ENCODE measurements around the gene IRS2.
"Not testable (repeated sequence)": the region's sequence is repeated elsewhere in the genome, so short reads cannot be mapped to it uniquely, and the experiment has no call there.

Gene IRS2

DNA sequence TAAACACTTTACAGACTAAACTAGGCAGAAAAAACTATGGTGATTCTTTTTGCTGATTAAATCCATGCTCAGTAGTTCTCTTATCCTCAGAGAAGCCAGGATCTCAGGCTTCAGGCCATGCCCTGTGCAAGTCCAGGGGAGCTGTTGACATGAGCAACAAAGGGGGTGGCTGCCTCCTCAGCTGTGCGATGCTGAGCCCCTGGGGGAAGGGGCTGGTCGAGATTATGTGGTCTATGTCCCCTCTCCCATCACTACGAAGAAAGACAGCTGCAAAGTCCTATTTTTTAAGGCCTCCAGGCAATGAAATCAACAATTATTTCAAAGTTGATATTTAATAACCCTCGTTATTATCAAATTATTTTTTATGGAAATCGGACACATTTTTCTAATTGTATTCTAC, 37.0 kb downstream of the IRS2 start:
- no peak for DNase-seq

DNA sequence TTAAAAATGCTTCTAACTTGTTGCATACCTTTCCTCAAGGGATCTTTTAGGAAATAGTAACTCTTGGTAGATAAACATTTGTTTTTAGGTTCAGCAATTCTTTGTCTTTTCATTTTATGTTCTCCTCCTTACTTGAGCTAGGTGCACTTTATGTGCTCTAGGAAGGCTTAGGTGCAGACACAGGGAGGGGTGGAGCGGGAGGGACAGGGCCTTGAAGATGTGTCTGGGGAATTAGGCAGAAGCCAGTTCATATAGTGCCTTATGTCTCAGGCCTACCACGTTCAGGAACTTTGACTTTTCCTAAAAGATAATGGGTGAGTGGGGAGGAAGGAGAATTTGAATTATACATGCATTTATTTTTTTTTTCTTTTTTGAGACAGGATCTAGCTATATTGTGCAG, 37.7 kb downstream of the IRS2 start:
- no peak for DNase-seq

DNA sequence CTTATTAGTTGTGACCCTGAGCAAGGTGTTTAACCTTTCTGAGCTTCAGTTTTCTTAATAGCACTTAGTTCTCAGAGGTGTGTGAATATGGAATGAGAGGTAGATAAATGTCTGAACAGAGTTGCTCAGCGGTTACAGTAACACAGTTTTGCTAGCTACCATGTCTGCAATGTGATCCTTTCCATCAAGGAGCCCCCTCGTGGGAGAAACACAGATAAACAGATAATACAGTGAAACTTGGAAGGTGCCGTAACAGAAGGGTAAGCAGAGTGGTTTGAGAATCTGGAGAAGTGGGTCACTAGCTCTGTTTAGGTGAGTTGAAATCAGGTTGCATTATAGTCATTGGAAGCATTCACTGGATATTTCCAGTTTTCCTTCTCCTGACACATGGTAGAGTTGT, 38.9 kb downstream of the IRS2 start:
- DNase-seq, result no peak

DNA sequence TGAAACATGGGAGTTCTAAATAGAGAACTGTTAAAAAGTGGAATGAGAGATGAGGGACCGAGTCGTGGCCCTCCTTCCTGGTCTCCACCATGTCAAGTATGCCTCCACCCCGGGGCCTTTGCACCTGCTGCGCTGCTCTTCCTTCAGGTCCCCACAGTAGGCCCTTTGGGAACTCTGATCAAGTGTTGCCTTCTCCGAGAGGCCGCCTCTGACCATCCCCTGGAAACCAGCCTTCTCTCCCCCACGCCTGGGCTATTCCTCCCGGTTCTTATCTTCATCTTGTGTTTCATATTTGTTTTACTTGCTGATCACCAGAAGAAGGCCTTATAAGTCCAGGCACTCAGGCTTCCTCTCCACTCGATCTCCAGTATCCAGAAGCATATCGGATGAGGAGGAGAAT, 40.0 kb downstream of the IRS2 start:
- DNase-seq, result no peak

DNA sequence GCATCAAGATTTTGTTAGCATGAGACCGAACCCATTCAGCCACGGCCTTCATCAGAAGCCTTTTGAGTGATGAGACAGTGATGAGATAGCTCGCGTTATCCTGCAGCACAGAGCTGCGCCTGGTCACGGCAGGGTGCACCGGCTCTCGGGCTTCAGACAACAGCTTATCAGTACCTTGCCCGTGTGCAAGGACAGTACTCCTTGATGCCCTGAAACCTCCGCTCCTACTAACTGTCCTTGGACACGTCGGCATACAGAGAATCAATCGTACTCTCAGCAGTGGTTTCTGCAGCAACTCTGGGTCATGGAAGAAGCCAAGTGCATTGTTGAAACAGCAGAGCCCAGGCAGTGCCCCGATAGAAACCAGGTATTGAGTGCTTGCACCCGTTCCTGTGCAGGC, 40.7 kb downstream of the IRS2 start:
- DNase-seq, result no peak

DNA sequence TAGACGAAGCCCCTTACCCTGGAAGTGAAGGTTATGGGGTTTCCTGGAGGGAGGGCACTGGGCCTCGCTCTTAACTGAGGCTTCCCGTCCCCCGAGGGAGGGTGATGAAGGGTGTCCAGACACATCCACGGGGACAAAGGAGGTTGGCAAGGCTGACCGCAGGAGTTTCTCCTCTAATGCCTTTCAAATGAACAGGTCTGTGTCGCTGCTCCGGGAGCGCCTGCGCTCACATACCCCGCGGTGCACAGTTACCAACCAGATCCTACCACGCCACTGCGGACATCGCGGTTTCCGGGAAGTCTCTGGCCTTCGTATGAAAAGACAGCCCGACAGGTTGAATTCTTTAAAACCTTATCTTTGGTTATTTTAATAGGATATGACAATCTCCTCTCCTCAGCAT, 41.3 kb downstream of the IRS2 start:
- no peak for DNase-seq

GRCh38 chr13:109744512-109745051, 41.8 kb downstream of the IRS2 start:
- peak; percentile 56 for DNase-seq

DNA sequence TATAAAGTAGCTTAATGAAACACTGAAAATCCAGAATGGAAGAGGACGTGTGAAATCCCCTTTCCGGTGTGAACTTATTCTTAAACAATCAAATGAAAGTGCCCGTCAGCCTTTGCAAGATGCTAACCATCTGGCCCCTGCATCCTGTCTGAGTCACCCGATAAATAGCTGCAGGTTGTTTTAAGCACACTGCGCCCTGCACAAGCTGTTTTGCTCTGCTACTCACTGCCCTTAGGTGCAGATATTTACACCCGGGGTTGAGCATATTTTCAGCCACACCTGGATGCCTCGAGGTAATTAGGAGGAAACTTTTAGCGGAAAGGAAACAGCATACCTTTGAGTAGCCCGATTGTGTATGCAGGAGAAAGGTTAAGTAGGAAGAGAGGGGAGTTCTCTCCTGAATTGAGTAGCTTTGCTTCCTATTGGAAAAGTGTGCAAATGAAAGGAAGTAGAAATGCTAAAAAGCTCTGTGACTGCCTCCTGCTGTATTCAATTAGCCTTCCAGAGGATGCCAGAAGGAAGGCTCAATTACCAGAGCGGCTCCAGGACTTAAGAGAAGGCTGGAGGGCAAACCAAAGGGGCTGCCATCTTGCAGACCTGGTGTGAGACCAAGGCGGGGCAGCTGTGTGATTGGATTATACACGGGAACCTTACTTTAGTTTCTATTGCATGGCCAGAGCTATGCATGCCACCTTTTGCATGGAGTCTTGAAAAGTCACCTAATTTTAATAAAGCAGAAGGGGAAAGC, 42.5 kb downstream of the IRS2 start:
- no peak for DNase-seq

- DNase-seq, result no peak
Measured at GRCh38 chr13:109741966-109742365, 44.4 kb downstream of the IRS2 start.

- DNase-seq, result no peak
Measured at GRCh38 chr13:109740721-109741120, 45.7 kb downstream of the IRS2 start.

DNA sequence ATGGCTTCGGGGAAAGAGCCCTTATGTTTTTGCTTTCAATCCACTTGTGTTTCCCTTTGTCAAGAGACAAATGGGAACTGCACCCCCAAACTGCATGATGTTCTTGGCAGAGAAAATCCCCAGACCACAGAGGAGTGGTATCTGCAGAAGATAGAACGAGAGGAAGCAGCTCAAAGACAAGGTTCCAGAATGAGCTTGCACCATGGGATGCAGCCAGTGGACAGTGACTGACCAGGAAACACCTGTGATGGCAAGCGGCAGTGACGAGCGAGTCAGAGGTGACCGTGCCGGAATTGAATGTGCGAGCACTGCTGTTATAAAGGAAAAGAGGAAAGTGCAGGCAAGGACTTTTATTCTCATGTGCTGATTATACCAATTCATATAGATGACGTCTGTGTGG, 46.3 kb downstream of the IRS2 start:
- no peak for DNase-seq

DNA sequence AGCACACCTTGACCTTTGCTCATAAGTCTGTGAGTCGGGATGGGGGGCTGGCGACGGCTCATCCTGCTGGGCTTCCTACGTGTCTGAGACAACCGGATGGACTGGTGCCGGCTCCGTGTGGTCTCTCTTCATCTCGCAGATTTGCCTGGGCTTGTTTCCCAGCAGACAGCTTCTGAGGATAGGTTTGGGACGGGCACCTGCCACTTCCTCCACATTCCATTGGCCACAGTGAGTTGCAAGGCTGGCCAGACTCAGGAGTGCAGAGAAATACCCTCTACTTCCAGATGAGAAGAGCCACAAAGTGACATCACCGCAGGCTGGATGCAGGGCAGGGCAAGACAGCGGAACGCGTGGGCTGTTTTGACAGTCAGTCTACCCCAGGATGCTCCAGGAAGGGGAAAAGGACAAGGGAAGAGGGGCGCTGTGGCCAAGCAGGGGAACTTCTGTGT, 48.1 kb downstream of the IRS2 start:
- no peak for DNase-seq

- no peak for DNase-seq
Measured at GRCh38 chr13:109737606-109738005, 48.8 kb downstream of the IRS2 start.

DNA sequence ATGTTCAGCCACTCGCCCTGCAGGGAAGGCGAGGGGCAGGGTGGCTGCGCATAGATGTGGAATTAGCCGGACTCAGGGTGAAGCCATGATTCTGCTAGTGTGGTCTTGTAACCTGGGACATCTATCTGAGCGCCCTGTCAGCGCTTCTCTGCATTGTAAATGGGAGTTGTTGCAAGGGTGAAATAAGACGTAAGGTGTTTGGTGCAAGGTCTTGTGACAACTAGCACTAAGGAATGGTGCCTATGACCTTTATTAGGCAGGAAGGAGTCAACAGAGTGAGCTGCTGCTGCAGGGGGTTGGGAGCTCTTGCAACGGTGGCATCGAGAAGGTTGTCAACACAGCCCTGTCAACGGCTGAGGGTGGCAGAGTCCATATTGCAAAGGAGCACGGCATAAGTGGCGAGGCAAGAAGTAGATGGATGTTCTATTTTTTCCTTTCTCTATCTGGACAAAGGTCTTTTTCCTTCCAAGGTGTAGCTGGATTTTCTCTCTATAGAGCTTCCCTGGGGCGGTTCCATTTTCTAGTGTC, 49.3 kb downstream of the IRS2 start:
- DNase-seq, result no peak

DNA sequence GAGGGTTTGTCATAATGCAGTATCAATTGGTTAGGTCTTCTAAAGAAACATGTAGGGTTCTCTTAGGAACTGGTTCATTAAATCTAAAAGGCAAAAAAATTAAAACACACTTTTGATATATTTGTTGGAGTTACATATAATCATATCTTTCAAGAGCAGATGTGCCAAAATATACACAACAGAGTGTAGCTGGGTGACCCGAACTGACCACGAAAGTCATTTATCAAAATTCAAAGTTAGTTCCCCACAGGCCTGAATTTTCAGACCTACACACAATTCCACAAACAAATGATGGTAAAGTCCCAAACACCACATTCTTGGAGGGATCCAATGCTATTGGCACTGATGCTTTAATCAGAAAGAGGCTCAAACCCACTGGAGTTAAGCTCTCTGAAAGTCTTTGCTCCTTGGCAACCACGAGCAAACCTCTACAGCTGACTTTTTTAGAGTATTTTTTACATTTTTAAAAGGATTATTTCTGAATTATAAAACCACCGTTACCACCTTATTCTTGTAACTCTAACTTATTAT, 50.9 kb downstream of the IRS2 start:
- DNase-seq, result no peak

DNA sequence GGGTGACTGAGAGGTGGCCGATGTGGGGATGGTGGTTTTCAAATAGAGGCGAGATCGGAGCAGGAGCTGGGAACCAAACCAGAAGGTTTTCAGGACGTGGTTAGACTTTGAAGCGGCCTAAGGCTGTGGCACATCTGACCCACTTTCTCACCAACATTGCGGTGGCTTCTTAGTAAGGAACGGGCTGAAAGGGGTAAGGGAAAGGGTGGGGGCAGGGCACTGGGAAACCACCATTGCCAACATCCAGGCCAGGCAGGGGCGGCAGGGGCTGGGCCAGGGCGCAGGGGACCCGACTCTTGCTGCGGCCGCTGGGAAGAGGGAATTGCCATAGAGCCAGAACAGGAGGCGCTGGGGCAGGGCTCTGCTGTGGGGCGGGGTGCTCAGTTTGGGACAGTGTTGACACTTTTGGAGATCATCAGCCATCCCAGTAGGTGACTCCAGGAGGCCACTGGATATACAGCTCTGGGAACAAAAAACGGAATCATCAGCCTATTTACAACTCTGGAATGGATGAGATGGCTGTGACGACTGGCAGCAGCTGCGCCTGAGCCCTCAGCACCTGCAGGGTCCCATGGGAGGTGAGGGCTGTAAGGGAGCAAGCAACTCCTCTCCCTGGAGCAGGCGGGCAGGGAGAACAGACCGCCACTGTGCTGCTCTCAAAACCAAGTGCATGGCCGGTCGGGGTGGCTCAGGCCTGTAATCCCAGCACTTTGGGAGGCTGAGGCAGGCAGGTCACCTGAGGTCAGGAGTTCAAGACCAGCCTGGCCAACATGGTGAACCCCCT, 52.2 kb downstream of the IRS2 start:
- DNase-seq, result peak; percentile 67

- no peak for DNase-seq
Measured at GRCh38 chr13:109733550-109733949, 52.8 kb downstream of the IRS2 start.

- DNase-seq, result not testable (repeated sequence)
Measured at GRCh38 chr13:109732470-109733170, 53.8 kb downstream of the IRS2 start.

- DNase-seq, result no peak
Measured at GRCh38 chr13:109730812-109731335, 55.5 kb downstream of the IRS2 start.

GRCh38 chr13:109728791-109729731, 57.3 kb downstream of the IRS2 start:
- DNase-seq, result no peak

GRCh38 chr13:109728061-109728460, 58.3 kb downstream of the IRS2 start:
- no peak for DNase-seq

DNA sequence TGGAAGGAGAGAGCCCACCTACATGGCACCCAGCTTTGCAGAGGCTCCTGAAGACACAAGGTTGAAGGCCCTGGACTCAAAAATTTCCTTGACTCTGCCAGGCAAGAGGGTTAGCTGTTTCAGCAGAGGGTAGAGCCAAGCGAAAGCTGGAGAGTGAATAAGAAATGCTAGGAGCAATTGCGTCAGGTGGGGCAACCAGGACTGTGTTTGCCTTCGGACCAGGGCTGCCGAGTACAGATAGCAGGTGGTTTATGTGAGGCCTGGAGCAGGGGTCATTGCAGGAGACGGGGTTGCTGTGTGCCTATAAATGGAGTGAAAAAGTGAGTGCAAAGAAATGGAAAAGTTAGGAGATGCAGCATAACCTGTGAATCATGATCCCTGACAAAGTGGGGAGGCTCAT, 59.1 kb downstream of the IRS2 start:
- no peak for DNase-seq
